Measurements from ENCODE around the gene LCN6. TPM values are rescaled to one million over a fixed set of nuclear protein-coding genes. Genes with fewer than 3 reads are reported as not detected.
A peak's percentile ranks its signal among the peaks of the same experiment; 100 is the strongest.

The LCN6 gene
- total and polyA plus RNA-seq, 9 of the 15 experiments (the other 6 are each of a cell fraction or from before 2014, with no cell fraction given): 0.10 to 0.45 (median 0.37) TPM; not detected in 5

GRCh38 chr9:136787690-136788400 lies 39.5 kb upstream of the LCN6 start:
- FAIRE-seq: peak; percentile 75
- peak overlapping the region; percentile 87 for H2AFZ ChIP-seq (ENCODE audit: low read depth, low read length)
- TF ChIP-seq SMAD1 (IDR thresholded peaks at IDR 0.05; ENCODE audit: low read depth, low read length, partially characterized antibody) (peak; percentile 17), HDAC8 (tag; IDR thresholded peaks at IDR 0.05) (no peak), HDAC1 (IDR thresholded peaks at IDR 0.05) (0 out of 4 replicates have a peak, but pooled peaks of 1 of the 2 experiments have one; percentile 27), ZNF639 (CRISPR knock-in tag; conservative IDR thresholded peaks at IDR 0.05 in 1 of 2, IDR thresholded peaks at IDR 0.05 in 1 of 2) (0 out of 4 replicates have a peak, but pooled peaks of 1 of the 2 experiments have one; percentile 29), TBL1XR1 (IDR thresholded peaks at IDR 0.05; ENCODE audit: low read length in 2 of 2) (0 out of 4 replicates have a peak, but pooled peaks of 1 of the 2 experiments have one; percentile 29), ZZZ3 (IDR thresholded peaks at IDR 0.05) (no peak), ZC3H4 (CRISPR knock-in tag; IDR thresholded peaks at IDR 0.05; ENCODE audit: borderline replicate concordance) (no peak), ATF4 (CRISPR knock-in tag; IDR thresholded peaks at IDR 0.05) (no peak), IRF1 (CRISPR knock-in tag; IDR thresholded peaks at IDR 0.05; ENCODE audit: borderline replicate concordance) (no peak), JUND (IDR thresholded peaks at IDR 0.05; ENCODE audit: borderline replicate concordance, low read depth, low read length) (no peak), JUND (tag; IDR thresholded peaks at IDR 0.05; ENCODE audit: borderline replicate concordance, low read depth, low read length) (no peak; the same call in 2 of the 3 replicates), MED1 (CRISPR knock-in tag; IDR thresholded peaks at IDR 0.05; ENCODE audit: borderline replicate concordance) (no peak), CTCF (IDR thresholded peaks at IDR 0.05 in 2 of 3, conservative IDR thresholded peaks at IDR 0.05 in 1 of 3; ENCODE audit: insufficient read depth in 2 of 3, low read depth in 1 of 3, low read length in 3 of 3) (peak; percentile 89 to 97 (median 97)), MCM3 (IDR thresholded peaks at IDR 0.05) (no peak), COPS2 (conservative IDR thresholded peaks at IDR 0.05) (no peak)

More at GRCh38 chr9:136787690-136788400, 39.5 kb upstream of the LCN6 start:
- ChIA-PET POLR2A (interaction anchor here (0.7 kb wide), 1 partner anchor 12 kb away, joined by 6 read pairs; no protein-coding TSS in a partner anchor), CTCF (ENCODE audit: low intra/inter-chr PET ratio) (interaction anchor here (0.6 to 1.6 kb wide), 5 partner anchors 21 to 507 kb away, joined by 3 to 10 read pairs (median 3); no protein-coding TSS in a partner anchor)
- no TSS peak for BruUV-seq (replicated peaks)
- peak; percentile 64 to 91 (median 70) for DNase-seq (ENCODE audit: extremely low read depth in 1 of 4, low spot score in 3 of 4)
- Histone ChIP-seq H3K9me3 (replicated peaks; ENCODE audit: control insufficient read depth, insufficient read depth, low read depth, low read length) (no peaks in the 10 kb centered on the region), H3K4me3 (peak overlapping the region; percentile 21; the same call in 1 of the 2 replicates), H3K79me2 (ENCODE audit: control insufficient read depth, insufficient read depth, low read length) (peaks cover 17% of the 10 kb centered on the region), H3K36me3 (ENCODE audit: control insufficient read depth, insufficient read depth, low read length) (peaks cover 8% of the 10 kb centered on the region; the same call in 1 of the 3 replicates), H4K20me1 (replicated peaks; ENCODE audit: control insufficient read depth, insufficient read depth, low read length) (peaks cover 5% of the 10 kb centered on the region; the same call in 1 of the 2 replicates), H3K27ac (ENCODE audit: extremely low read depth, low read depth, low read length) (peak overlapping the region; percentile 93), H3K27me3 (ENCODE audit: control insufficient read depth in 2 of 2, insufficient read depth in 2 of 2, low read length in 2 of 2) (no peaks in the 10 kb centered on the region), H3K9me1 (ENCODE audit: control insufficient read depth, insufficient read depth, low read length) (no peaks in the 10 kb centered on the region), H3K9ac (ENCODE audit: insufficient read depth in 1 of 2, low read depth in 2 of 2, low read length in 2 of 2) (peak overlapping the region in 1 of 2 experiments; percentile 74; a peak in 2 of 4 replicates), H3K4me1 (replicated peaks in 1 of 2; ENCODE audit: control insufficient read depth in 2 of 2, insufficient read depth in 2 of 2, low read length in 2 of 2) (peaks cover 47% of the 10 kb centered on the region in 2 experiments), H3K4me2 (ENCODE audit: insufficient read depth, low read length) (peak overlapping the region; percentile 81)
- intact Hi-C loops (cut with micrococcal nuclease) (loop anchor here (1.0 to 10.0 kb wide), 4 partner anchors 53 to 457 kb away; partner anchors contain the start of genes C8G and TUBB4B), in situ Hi-C loops (cut with MboI) (loop anchor here (25.0 kb wide), 1 partner anchor 449 kb away; the partner anchor contains the start of genes CYSRT1, RNF224, SLC34A3 and TUBB4B)
- peak; percentile 13 for ATAC-seq
- 9% methylated on average over 21 of the region's 21 CpGs for WGBS (ENCODE audit: insufficient coverage, low coverage, missing lambda C conversion rate)

All from K562 (cell line).